GM23248 (cell line): Measurements from ENCODE around the gene RYR3.

ENCODE experiments used
- EZH2 ChIP-seq: fragments of 200-600 bp; sonication (generic); IDR thresholded peaks from 2 replicates; pipeline ENCODE4 v1.6.1; 2018; ENCODE audit warnings: antibody characterized with exemption, mild to moderate bottlenecking; ENCODE audit not compliant: insufficient read depth, poor library complexity, severe bottlenecking
- EZH2phosphoT487 ChIP-seq: fragments of 200-600 bp; sonication (generic); IDR thresholded peaks from 2 replicates; pipeline ENCODE4 v1.6.1; 2018; ENCODE audit warnings: antibody characterized with exemption, moderate library complexity, mild to moderate bottlenecking, low read depth; ENCODE audit not compliant: insufficient read depth

- TF ChIP-seq EZH2 (no peak), EZH2phosphoT487 (no peak)
Measured at GRCh38 chr15:33298631-33299030, 12.1 kb upstream of the RYR3 start.
